ENCODE measurements around the gene RAMACL.

DNA sequence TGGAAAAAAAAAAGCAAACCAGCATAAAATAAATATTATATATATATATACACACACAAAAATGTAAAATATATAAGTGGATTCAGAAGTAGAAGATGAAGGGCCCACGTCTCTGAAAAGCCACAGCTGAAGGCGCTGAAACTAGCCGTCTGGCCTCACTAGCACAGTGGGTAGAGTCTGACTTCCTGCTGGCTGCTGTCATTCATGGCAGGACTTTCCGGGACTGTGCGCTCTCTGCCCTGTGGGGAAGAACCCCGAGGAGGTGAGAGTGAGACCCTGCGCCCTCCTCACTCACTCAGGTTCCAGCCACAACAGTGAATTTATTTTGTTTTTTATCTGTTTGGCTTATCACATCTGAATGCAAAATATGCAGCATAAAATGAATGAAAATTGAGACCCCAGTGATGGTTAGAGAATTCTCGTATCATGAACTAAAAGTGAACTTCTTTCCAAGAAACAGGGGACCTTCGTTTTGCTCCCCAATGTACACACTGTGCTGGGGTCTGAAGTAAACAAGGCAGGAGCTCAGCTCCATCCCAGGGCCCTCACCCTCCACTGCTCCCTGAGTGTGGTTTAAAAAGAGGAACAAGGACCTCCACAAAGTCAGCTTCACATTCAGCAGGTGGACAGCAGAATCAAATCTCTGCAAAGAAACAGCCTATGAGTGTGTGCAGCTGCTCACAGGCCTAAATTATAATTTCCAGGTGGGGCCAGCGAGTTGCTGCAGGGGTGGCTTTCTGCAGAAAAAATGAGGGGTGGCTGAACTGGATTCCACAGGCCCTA, 1.3 kb upstream of the RAMACL start:
- TF ChIP-seq, protein P1, sequence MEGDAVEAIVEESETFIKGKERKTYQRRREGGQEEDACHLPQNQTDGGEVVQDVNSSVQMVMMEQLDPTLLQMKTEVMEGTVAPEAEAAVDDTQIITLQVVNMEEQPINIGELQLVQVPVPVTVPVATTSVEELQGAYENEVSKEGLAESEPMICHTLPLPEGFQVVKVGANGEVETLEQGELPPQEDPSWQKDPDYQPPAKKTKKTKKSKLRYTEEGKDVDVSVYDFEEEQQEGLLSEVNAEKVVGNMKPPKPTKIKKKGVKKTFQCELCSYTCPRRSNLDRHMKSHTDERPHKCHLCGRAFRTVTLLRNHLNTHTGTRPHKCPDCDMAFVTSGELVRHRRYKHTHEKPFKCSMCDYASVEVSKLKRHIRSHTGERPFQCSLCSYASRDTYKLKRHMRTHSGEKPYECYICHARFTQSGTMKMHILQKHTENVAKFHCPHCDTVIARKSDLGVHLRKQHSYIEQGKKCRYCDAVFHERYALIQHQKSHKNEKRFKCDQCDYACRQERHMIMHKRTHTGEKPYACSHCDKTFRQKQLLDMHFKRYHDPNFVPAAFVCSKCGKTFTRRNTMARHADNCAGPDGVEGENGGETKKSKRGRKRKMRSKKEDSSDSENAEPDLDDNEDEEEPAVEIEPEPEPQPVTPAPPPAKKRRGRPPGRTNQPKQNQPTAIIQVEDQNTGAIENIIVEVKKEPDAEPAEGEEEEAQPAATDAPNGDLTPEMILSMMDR (IDR thresholded peaks at IDR 0.05): no peak
- TF ChIP-seq POLR2A (IDR thresholded peaks at IDR 0.05): no peak
